HL-60 (cell line): ENCODE measurements around the gene HSPBAP1.
"Not testable (repeated sequence)": the region's sequence is repeated elsewhere in the genome, so short reads cannot be mapped to it uniquely, and the experiment has no call there.

ENCODE experiments used
- DNase-seq, 2 experiments: peaks; one replicate each; pipeline ENCODE4 v3.0.0-alpha.2; 2010 to 2020; ENCODE audit warnings: low read depth in 1 of 2, low spot score in 1 of 2
- H3K27ac ChIP-seq: fragments of 250-450 bp; sonication (Bioruptor Pico); replicated peaks from 2 replicates; pipeline ENCODE4 v1.5.1; 2020; ENCODE audit warnings: mild to moderate bottlenecking, moderate library complexity
- H3K27me3 ChIP-seq: fragments of 250-450 bp; sonication (Bioruptor Pico); 2 replicates; pipeline ENCODE4 v1.5.1; 2021; ENCODE audit warnings: mild to moderate bottlenecking, moderate library complexity; ENCODE audit not compliant: insufficient read depth, poor library complexity, severe bottlenecking
- H3K4me3 ChIP-seq: replicated peaks from 2 replicates; pipeline ENCODE4 v1.5.1; 2011; ENCODE audit warnings: mild to moderate bottlenecking, control low read depth, low read length; ENCODE audit not compliant: insufficient read depth
- GABPA ChIP-seq: IDR thresholded peaks from 2 replicates; pipeline ENCODE4 v1.6.1; 2012; ENCODE audit warnings: low read depth
- POLR2AphosphoS5 ChIP-seq: IDR thresholded peaks from 2 replicates; pipeline ENCODE4 v1.6.1; 2012; ENCODE audit warnings: low read depth
- SPI1 ChIP-seq: IDR thresholded peaks from 2 replicates; pipeline ENCODE4 v1.6.1; 2012; ENCODE audit warnings: low read depth, mild to moderate bottlenecking, borderline replicate concordance
- TF ChIP-seq, protein P1 (sequence below): IDR thresholded peaks from 2 replicates; pipeline ENCODE4 v1.6.1; 2012; ENCODE audit warnings: low read depth; ENCODE audit not compliant: insufficient replicate concordance
- TF ChIP-seq, protein P2 (sequence below): IDR thresholded peaks from one replicate; pipeline ENCODE4 v1.5.1; 2011; ENCODE audit warnings: low read length, control low read depth, inconsistent platforms; ENCODE audit not compliant: insufficient read depth

Gene HSPBAP1

DNA sequence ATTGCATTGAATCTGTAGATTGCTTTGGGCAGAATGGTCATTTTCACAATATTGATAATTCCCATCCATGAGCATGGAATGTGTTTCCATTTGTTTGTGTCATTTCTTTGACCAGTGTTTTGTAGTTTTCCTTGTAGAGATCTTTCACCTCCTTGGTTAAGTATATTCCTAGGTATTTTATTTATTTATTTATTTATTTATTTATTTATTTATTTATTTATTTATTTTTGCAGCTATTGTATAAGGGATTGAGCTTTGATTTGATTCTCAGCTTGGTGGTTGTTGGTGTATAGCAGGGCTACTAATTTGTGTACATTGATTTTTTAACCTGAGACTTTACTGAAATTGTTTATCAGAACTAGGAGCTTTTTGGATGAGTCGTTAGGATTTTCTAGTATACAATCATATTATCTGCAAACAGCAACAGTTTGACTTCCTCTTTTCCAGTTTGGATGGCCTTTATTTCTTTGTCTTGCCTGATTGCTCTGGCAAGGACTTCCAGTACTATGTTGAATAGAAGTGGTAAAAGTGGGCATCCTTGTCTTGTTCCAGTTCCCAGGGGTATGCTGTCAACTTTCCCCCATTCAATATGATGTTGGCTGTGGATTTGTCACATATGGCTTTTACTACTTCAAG lies 82.9 kb downstream of the HSPBAP1 start:
- not testable (repeated sequence) for H3K27me3 ChIP-seq, H3K27ac ChIP-seq, H3K4me3 ChIP-seq, DNase-seq
- TF ChIP-seq SPI1, result peak; percentile 49; the same call in 1 of the 2 replicates

DNA sequence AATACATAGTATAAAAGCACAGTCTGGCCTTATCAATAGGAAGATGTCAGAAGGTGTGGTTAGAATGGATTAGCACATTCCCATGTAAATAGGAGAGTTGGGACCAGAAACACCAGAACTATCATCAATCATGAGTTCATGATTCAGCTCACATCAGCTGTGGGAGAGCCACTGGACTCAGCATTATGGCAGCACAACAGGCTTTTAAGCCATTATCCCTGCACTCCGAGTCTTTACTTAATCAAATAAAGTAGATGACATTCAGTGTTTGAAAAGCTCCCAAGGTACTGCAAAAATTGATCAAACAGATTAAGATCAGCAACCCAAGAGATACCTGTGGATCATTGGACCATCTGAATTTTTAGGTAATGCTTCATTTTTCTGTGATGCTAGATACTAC lies 88.3 kb downstream of the HSPBAP1 start:
- Histone ChIP-seq H3K27me3 (no peaks in the 10 kb centered on the region), H3K4me3 (no peak overlapping the region), H3K27ac (no peak overlapping the region)
- no peak for DNase-seq
- TF ChIP-seq, protein P1, sequence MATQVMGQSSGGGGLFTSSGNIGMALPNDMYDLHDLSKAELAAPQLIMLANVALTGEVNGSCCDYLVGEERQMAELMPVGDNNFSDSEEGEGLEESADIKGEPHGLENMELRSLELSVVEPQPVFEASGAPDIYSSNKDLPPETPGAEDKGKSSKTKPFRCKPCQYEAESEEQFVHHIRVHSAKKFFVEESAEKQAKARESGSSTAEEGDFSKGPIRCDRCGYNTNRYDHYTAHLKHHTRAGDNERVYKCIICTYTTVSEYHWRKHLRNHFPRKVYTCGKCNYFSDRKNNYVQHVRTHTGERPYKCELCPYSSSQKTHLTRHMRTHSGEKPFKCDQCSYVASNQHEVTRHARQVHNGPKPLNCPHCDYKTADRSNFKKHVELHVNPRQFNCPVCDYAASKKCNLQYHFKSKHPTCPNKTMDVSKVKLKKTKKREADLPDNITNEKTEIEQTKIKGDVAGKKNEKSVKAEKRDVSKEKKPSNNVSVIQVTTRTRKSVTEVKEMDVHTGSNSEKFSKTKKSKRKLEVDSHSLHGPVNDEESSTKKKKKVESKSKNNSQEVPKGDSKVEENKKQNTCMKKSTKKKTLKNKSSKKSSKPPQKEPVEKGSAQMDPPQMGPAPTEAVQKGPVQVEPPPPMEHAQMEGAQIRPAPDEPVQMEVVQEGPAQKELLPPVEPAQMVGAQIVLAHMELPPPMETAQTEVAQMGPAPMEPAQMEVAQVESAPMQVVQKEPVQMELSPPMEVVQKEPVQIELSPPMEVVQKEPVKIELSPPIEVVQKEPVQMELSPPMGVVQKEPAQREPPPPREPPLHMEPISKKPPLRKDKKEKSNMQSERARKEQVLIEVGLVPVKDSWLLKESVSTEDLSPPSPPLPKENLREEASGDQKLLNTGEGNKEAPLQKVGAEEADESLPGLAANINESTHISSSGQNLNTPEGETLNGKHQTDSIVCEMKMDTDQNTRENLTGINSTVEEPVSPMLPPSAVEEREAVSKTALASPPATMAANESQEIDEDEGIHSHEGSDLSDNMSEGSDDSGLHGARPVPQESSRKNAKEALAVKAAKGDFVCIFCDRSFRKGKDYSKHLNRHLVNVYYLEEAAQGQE, result no peak
- TF ChIP-seq POLR2AphosphoS5, result no peak
- TF ChIP-seq, protein P2, sequence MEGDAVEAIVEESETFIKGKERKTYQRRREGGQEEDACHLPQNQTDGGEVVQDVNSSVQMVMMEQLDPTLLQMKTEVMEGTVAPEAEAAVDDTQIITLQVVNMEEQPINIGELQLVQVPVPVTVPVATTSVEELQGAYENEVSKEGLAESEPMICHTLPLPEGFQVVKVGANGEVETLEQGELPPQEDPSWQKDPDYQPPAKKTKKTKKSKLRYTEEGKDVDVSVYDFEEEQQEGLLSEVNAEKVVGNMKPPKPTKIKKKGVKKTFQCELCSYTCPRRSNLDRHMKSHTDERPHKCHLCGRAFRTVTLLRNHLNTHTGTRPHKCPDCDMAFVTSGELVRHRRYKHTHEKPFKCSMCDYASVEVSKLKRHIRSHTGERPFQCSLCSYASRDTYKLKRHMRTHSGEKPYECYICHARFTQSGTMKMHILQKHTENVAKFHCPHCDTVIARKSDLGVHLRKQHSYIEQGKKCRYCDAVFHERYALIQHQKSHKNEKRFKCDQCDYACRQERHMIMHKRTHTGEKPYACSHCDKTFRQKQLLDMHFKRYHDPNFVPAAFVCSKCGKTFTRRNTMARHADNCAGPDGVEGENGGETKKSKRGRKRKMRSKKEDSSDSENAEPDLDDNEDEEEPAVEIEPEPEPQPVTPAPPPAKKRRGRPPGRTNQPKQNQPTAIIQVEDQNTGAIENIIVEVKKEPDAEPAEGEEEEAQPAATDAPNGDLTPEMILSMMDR, result no peak
- TF ChIP-seq SPI1, result no peak
- no peak for TF ChIP-seq GABPA

DNA sequence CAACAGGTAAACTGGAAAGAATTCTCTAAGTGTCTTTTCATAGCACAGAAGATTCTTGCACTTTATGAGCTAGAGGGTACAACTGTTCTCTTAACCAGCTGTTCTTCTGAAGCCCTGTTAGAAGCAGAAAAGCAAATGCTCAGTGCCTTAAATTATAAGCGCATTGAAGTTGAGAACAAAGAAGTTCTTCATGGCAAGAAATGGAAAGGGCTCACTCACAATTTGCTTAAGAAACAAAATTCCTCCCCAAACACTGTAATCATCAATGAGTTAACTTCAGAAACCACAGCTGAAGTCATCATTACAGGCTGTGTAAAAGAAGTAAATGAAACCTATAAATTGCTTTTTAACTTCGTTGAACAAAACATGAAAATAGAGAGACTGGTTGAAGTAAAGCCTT lies 93.4 kb downstream of the HSPBAP1 start:
- TF ChIP-seq SPI1 (no peak), GABPA (no peak), POLR2AphosphoS5 (no peak)
- TF ChIP-seq, protein P2, result no peak
- TF ChIP-seq, protein P1, result no peak
- Histone ChIP-seq H3K27me3 (no peaks in the 10 kb centered on the region), H3K4me3 (no peak overlapping the region), H3K27ac (no peak overlapping the region)
- no peak for DNase-seq

DNA sequence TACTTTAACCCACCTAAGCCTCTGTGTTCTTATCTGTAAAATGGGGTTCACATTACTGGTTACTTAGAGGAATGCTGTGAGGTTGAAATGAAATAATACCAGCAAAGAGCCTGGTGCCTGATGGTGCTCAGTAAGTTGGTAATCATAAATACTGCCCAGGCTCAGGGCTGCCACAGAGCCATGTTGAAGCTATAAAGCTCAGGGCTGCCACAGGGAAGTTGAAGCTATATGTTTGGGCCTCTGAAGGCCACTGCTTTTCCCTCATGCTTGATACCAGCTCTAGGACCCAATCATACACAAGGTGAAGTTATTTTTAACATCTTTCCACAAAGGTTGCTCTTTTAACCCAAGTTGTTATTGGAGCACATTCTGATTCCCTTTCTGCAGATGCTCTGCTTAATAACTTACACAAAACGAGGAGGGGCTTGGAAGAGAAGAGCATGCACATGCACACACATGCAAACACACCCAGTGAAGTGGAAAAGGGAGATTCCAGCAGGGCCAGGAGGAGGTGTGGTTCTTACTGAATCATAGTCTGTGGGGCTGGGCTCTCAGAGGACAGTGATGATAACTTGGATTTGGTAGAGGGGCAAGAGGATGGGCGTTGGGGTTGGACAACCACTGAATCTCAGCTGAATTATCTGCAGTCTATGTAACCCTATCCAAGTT lies 95.5 kb downstream of the HSPBAP1 start:
- Histone ChIP-seq H3K27me3 (no peaks in the 10 kb centered on the region), H3K4me3 (no peak overlapping the region), H3K27ac (no peak overlapping the region)
- no peak for TF ChIP-seq POLR2AphosphoS5
- DNase-seq, result no peak
